Naive B cell (primary cell): Measurements from ENCODE around the gene RPL29. TPM values are rescaled to one million over a fixed set of nuclear protein-coding genes. Genes with fewer than 3 reads are reported as not detected.
A peak's percentile ranks its signal among the peaks of the same experiment; 100 is the strongest.

ENCODE experiments used
- ATAC-seq, 2 donors: fragments of 150-1000 bp; cut with Tn5 transposase; 2 replicates each; pipeline ENCODE4 v1.10.0; 2021; ENCODE audit warnings: low read depth in 2 of 2, mild to moderate bottlenecking in 2 of 2, moderate library complexity in 2 of 2
- DNase-seq: peaks from one replicate; pipeline ENCODE4 v3.0.0; 2022
- H3K27ac Mint-ChIP-seq, 6 donors: one replicate each; pipeline ENCODE4 v1.8.0; 2020 to 2022; ENCODE audit warnings: mild to moderate bottlenecking in 6 of 6, mixed read lengths in 6 of 6, moderate library complexity in 5 of 6, inconsistent platforms in 2 of 6
- H3K27me3 Mint-ChIP-seq, 3 donors: one replicate each; pipeline ENCODE4 v1.8.0; 2021 to 2022; ENCODE audit warnings: mixed read lengths in 3 of 3, mild to moderate bottlenecking in 1 of 3
- H3K36me3 Mint-ChIP-seq, 2 donors: one replicate each; pipeline ENCODE4 v1.8.0; 2020 to 2022; ENCODE audit warnings: mixed read lengths in 2 of 2, inconsistent platforms in 1 of 2, mild to moderate bottlenecking in 1 of 2
- H3K4me1 Mint-ChIP-seq, 3 donors: one replicate each; pipeline ENCODE4 v1.8.0; 2020 to 2022; ENCODE audit warnings: mixed read lengths in 3 of 3, inconsistent platforms in 1 of 3, mild to moderate bottlenecking in 1 of 3, moderate library complexity in 1 of 3
- H3K4me3 Mint-ChIP-seq, 8 donors: one replicate each; pipeline ENCODE4 v1.8.0; 2020 to 2022; ENCODE audit warnings: mild to moderate bottlenecking in 8 of 8, mixed read lengths in 8 of 8, moderate library complexity in 8 of 8, inconsistent platforms in 2 of 8
- H3K9me3 Mint-ChIP-seq, 7 donors: one replicate each; pipeline ENCODE4 v1.8.0; 2020 to 2022; ENCODE audit warnings: mixed read lengths in 7 of 7, mild to moderate bottlenecking in 5 of 7, inconsistent platforms in 2 of 7, moderate library complexity in 1 of 7
- polyA plus RNA-seq, 6 donors: library from polyadenylated mRNA; unstranded; fragments of 300-500 nt; fragmentation: Illumina TruSeq; gene quantifications; one replicate each; pipeline ENCODE4 v1.2.3, GENCODE V29; 2021; ENCODE audit warnings: low read depth in 6 of 6

RPL29 gene
- polyA plus RNA-seq, 6 donors from 2014 or later = 871 to 1,582 (median 1,414) TPM

GRCh38 chr3:51968170-51968775, 27.4 kb downstream of the RPL29 start:
- no peak for DNase-seq
- Mint-ChIP-seq H3K36me3 (no peaks in the 10 kb centered on the region), H3K9me3 (no peaks in the 10 kb centered on the region), H3K4me3 (peak overlapping the region; percentile 70 to 95 (median 90)), H3K27ac (peak overlapping the region in 1 of 6 donors; percentile 85), H3K27me3 (peaks cover 0 to 15% (median 0%) of the 10 kb centered on the region in 3 donors), H3K4me1 (peaks cover 18 to 32% (median 22%) of the 10 kb centered on the region in 3 donors)
- no peak for ATAC-seq

- peak within 1 kb of the TSS; percentile 78 to 95 (median 90) for H3K4me3 Mint-ChIP-seq
- no peaks in the 10 kb centered on the region for H3K36me3 Mint-ChIP-seq
- peaks cover 18 to 32% (median 19%) of the 10 kb centered on the region in 3 donors for H3K4me1 Mint-ChIP-seq
- ATAC-seq = peak; percentile 67 to 76
- peak within 1 kb of the TSS in 1 of 6 donors; percentile 85 for H3K27ac Mint-ChIP-seq
- no peaks in the 10 kb centered on the region for H3K9me3 Mint-ChIP-seq
- peaks cover 0 to 15% (median 0%) of the 10 kb centered on the region in 3 donors for H3K27me3 Mint-ChIP-seq
- DNase-seq = peak; percentile 22
These were observed 28.1 kb downstream of the RPL29 start, which contains the start of gene PCBP4 for GRCh38 chr3:51967384-51968169. Gene PCBP4, minus strand, starts transcription at chr3:51967454. Its CDS starts 6,214 bp downstream, at chr3:51961240.

DNA sequence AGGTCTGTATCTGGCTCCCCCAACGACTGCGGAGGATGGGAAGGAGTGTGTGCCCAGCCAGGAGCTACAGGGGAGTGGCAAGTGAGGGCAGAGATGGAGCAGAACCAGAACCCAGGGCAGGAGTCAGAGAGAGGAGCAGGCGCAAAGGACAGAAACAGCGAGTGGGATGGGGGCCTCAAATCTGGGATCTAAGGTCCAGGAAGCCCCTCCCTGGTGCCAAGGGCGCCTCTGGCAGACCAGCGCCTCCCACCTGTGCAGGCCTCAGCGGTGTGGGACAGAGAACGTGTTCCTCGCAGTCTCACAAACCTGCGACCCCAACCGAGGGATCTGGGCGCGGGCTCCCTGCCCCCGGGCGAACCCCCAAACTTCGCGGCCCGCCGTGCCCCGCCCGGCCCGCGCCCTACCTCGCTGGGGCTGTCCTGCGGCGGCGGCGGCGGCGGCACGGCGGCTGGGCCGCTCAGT, 28.7 kb downstream of the RPL29 start:
- peak overlapping the region in 1 of 6 donors; percentile 79 for H3K27ac Mint-ChIP-seq
- H3K4me3 Mint-ChIP-seq = peak overlapping the region; percentile 65 to 90 (median 88)
- H3K4me1 Mint-ChIP-seq = peaks cover 16 to 32% (median 18%) of the 10 kb centered on the region in 3 donors
- DNase-seq = peak; percentile 27
- H3K9me3 Mint-ChIP-seq = no peaks in the 10 kb centered on the region
- peaks cover 0 to 15% (median 0%) of the 10 kb centered on the region in 3 donors for H3K27me3 Mint-ChIP-seq
- peak; percentile 74 to 75 for ATAC-seq
- H3K36me3 Mint-ChIP-seq = no peaks in the 10 kb centered on the region

- Mint-ChIP-seq H3K27me3 (peaks cover 0 to 15% (median 4%) of the 10 kb centered on the region in 3 donors), H3K36me3 (no peaks in the 10 kb centered on the region), H3K27ac (peak overlapping the region in 1 of 6 donors; percentile 79), H3K4me1 (peaks cover 16 to 32% (median 18%) of the 10 kb centered on the region in 3 donors), H3K4me3 (peak overlapping the region; percentile 65 to 90 (median 88)), H3K9me3 (no peaks in the 10 kb centered on the region)
- ATAC-seq (no peak), DNase-seq (no peak)
These were observed 29.2 kb downstream of the RPL29 start for GRCh38 chr3:51966486-51966885.

DNA sequence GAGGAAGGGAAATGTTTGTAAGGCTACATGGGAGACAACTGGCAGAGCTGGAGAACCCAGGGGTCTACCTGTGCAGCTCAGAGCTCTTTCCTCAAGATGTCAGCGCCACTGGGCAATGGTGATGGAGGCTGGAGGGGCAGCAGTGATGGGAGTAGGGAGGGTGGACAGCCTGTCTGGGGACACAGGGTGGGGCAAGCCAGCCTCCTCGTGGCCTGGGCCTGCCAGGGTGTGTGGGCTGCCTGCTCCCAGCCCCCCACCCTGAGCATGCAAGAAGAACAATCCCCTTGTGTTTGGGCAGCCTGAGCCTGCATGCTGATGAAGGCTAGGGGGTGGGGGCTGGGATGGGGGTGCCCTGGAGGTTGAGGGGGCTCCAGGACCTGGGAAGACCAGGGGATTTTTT, 29.7 kb downstream of the RPL29 start:
- peak overlapping the region; percentile 29 to 90 (median 72) for H3K4me3 Mint-ChIP-seq
- peaks cover 16 to 28% (median 18%) of the 10 kb centered on the region in 3 donors for H3K4me1 Mint-ChIP-seq
- ATAC-seq = no peak
- H3K27ac Mint-ChIP-seq = peak overlapping the region in 2 of 6 donors; percentile 67 to 79
- H3K36me3 Mint-ChIP-seq = no peaks in the 10 kb centered on the region
- H3K9me3 Mint-ChIP-seq = no peaks in the 10 kb centered on the region
- no peak for DNase-seq
- H3K27me3 Mint-ChIP-seq = peaks cover 0 to 15% (median 9%) of the 10 kb centered on the region in 3 donors

- H3K27me3 Mint-ChIP-seq = peaks cover 0 to 15% (median 10%) of the 10 kb centered on the region in 3 donors
- no peaks in the 10 kb centered on the region for H3K9me3 Mint-ChIP-seq
- peaks cover 16 to 19% (median 18%) of the 10 kb centered on the region in 3 donors for H3K4me1 Mint-ChIP-seq
- no peak for DNase-seq
- ATAC-seq = no peak
- H3K27ac Mint-ChIP-seq = peak overlapping the region in 1 of 6 donors; percentile 22
- H3K4me3 Mint-ChIP-seq = peak overlapping the region in 2 of 8 donors; percentile 35 to 76
- no peaks in the 10 kb centered on the region for H3K36me3 Mint-ChIP-seq
These were observed 31.2 kb downstream of the RPL29 start for GRCh38 chr3:51964521-51964920.

DNA sequence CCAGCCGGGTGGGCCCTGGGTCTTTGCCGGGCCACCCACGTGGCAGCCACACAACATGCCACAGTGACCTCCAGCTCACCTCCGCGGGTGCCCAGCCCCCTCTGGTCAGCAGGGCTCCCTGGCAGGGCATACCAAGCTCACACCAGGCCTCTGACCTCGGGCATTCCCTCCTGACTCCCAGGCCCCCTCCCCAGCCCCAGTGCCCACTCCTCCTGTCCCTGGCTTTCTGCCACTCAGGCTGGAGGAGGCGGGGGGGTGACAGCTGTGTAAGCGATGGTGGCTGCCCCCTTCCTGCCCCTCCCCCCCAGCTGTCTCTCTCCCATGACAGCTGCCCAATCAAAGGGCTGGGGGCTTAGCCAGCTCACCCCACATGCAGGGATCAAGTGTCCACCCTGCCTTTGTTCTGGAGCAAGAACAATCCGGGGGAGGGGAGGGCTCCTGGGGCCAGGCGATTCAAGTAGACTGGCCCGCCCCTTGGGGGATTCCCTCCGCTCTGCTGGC, 31.7 kb downstream of the RPL29 start:
- no peak for DNase-seq
- Mint-ChIP-seq H3K36me3 (no peaks in the 10 kb centered on the region), H3K4me1 (peaks cover 14 to 19% (median 15%) of the 10 kb centered on the region in 3 donors), H3K4me3 (no peak overlapping the region), H3K27me3 (peaks cover 0 to 15% (median 10%) of the 10 kb centered on the region in 3 donors), H3K27ac (no peak overlapping the region), H3K9me3 (no peaks in the 10 kb centered on the region)
- no peak for ATAC-seq

DNA sequence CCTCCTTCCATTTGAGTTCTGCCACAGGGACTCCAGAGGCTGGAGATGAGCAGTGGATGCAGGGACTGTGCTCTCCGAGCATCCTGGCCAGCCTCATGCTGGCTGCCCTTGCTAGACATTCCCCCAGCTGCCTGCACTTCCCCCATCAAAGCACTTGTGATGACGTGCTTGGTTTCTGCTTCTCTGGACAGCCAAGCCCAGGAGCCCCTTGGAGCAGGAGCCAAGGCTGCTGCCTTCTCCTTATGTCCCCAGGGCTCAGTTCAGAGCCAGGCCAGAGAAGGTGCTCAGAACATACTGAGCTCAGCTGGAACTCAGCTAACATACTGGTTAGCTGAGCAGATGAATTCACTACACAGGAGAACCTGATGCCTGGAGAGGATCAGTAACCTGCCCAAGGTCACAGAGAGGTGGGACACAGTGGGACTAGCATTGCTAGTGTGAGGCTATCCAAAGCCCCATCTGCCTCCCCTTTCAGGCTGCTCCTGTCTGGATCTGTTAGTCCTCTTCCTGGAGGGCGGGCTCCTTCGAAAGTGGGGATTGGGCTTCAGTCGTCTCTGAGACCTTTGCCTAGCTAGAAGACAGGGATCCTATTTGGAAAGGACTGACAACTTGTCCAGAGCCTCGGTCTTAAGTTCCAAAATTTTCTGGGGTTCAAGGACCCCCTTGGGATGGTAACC, 32.7 kb downstream of the RPL29 start:
- no peak overlapping the region for H3K27ac Mint-ChIP-seq
- peaks cover 7 to 17% (median 12%) of the 10 kb centered on the region in 3 donors for H3K4me1 Mint-ChIP-seq
- ATAC-seq (no peak), DNase-seq (no peak)
- peaks cover 0 to 15% (median 10%) of the 10 kb centered on the region in 3 donors for H3K27me3 Mint-ChIP-seq
- peak overlapping the region in 1 of 8 donors; percentile 49 for H3K4me3 Mint-ChIP-seq
- no peaks in the 10 kb centered on the region for H3K9me3 Mint-ChIP-seq
- peaks cover 0 to 7% of the 10 kb centered on the region in 2 donors for H3K36me3 Mint-ChIP-seq

DNA sequence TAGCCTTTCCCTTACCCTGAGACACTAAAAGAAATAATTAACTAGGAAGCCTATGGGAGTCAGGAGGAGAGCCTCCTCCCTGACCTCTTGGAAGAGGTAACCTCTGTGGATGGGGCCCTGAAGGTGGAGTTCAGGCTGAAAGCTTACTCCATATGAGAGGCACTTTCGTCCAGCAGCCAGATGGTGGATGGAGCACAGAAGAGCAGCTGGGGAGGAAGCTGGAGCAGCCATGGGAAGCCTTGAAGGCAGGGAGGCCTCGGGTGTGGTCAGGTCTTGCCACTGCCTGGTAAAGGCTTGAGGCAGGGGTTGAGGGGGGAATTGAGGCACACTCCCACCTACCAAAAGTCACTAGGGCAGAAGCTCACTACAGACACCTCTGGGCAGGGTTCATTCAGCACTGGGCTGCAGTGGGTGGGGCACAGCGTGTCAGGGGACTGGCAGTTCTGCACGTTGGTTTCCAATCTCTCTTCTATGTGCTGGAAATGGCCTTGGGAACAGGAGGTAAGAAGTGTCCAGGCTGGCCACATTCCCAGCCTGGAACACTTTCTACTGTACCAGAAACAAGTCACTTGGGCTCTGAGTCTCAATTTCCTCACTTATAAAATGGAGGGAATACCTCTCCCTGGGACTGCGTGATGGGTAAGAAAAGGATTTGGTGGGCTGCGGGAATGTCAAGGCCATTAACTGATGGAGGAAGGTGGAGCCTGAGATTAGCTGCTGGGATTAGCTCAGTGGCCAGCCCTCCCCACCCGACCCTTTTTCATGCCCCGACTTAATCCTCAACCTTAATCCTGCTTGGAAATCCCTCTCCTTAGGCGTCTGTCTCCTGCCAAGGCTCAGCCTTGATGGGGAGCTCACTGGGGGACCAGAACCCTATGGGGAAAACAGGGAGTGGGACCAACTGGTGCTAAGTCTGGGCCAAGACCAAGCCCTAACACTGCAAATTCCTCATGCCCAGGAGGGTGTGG, 33.8 kb downstream of the RPL29 start:
- no peaks in the 10 kb centered on the region for H3K9me3 Mint-ChIP-seq
- H3K27ac Mint-ChIP-seq = no peak overlapping the region
- H3K4me1 Mint-ChIP-seq = peaks cover 7 to 15% (median 8%) of the 10 kb centered on the region in 3 donors
- H3K4me3 Mint-ChIP-seq = peak overlapping the region in 2 of 8 donors; percentile 10 to 30
- H3K27me3 Mint-ChIP-seq = peaks cover 0 to 15% (median 10%) of the 10 kb centered on the region in 3 donors
- peaks cover 0 to 8% of the 10 kb centered on the region in 2 donors for H3K36me3 Mint-ChIP-seq
- no peak for DNase-seq
- ATAC-seq = no peak

- Mint-ChIP-seq H3K9me3 (no peaks in the 10 kb centered on the region), H3K27ac (no peak overlapping the region), H3K4me1 (peaks cover 0 to 11% (median 7%) of the 10 kb centered on the region in 3 donors), H3K4me3 (no peak overlapping the region), H3K36me3 (peaks cover 0 to 8% of the 10 kb centered on the region in 2 donors), H3K27me3 (peaks cover 0 to 15% (median 10%) of the 10 kb centered on the region in 3 donors)
- DNase-seq = no peak
- no peak for ATAC-seq
These were observed 34.7 kb downstream of the RPL29 start for GRCh38 chr3:51961011-51961410.

DNA sequence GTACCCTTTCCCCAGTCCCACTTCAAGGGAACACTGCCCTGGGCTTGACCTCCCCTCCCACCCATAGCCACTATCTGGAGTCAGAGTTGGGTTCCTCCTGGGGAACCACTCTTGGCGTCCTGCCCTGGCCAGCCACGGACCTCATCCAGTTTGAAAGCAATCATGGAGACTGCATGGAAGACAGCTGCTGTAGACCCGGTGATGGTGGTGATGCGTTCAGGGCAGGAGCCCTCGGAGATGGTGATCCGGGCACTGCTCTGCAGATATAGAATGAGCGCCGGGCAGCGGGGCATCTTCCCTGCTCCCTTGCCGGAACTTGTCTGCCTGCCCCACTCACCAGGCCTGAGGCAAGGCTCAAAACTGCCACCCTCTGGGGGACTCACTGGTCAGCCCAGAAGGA, 35.3 kb downstream of the RPL29 start:
- H3K36me3 Mint-ChIP-seq = peaks cover 0 to 8% of the 10 kb centered on the region in 2 donors
- no peak overlapping the region for H3K4me3 Mint-ChIP-seq
- no peak for DNase-seq
- H3K9me3 Mint-ChIP-seq = no peaks in the 10 kb centered on the region
- peak overlapping the region in 1 of 6 donors; percentile 60 for H3K27ac Mint-ChIP-seq
- no peak for ATAC-seq
- H3K27me3 Mint-ChIP-seq = peaks cover 0 to 11% (median 10%) of the 10 kb centered on the region in 3 donors
- H3K4me1 Mint-ChIP-seq = peaks cover under 1 to 5% (median under 1%) of the 10 kb centered on the region in 3 donors

DNA sequence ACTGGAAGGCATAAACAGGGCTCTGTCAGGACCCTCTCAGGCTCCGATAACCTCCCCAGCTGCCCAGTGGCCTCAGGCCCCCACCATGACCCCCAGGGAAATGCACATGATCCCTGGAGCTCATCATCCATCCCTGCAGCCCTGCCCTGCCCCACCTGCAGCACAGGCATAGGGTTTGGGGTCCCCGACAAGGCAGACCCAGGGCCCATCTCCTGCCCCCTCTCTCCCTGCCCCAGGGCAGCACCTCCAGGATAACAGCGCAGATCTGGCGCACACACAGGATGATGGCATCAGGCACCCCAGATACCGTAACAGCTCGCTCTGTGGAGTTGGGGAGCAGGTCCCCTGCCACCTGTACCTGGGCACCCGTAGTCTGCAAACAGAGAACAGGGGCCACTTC, 36.0 kb downstream of the RPL29 start:
- H3K4me1 Mint-ChIP-seq = peaks cover 0 to 4% (median 4%) of the 10 kb centered on the region in 3 donors
- H3K4me3 Mint-ChIP-seq = no peak overlapping the region
- H3K27ac Mint-ChIP-seq = no peak overlapping the region
- no peaks in the 10 kb centered on the region for H3K9me3 Mint-ChIP-seq
- DNase-seq (no peak), ATAC-seq (no peak)
- peaks cover 0 to 17% (median 9%) of the 10 kb centered on the region in 3 donors for H3K27me3 Mint-ChIP-seq
- H3K36me3 Mint-ChIP-seq = peaks cover 0 to 8% of the 10 kb centered on the region in 2 donors
